Measurements from ENCODE around the gene PACSIN1.

GRCh38 chr6:34539181-34539580 lies 73.3 kb downstream of the PACSIN1 start:
- TF ChIP-seq, protein P1, sequence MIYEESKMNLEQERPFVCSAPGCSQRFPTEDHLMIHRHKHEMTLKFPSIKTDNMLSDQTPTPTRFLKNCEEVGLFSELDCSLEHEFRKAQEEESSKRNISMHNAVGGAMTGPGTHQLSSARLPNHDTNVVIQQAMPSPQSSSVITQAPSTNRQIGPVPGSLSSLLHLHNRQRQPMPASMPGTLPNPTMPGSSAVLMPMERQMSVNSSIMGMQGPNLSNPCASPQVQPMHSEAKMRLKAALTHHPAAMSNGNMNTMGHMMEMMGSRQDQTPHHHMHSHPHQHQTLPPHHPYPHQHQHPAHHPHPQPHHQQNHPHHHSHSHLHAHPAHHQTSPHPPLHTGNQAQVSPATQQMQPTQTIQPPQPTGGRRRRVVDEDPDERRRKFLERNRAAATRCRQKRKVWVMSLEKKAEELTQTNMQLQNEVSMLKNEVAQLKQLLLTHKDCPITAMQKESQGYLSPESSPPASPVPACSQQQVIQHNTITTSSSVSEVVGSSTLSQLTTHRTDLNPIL (CRISPR knock-in tag; IDR thresholded peaks at IDR 0.05; ENCODE audit: low read depth) = no peak
- no peak for TF ChIP-seq CSRNP3 (CRISPR knock-in tag; IDR thresholded peaks at IDR 0.05)
- no peak for TF ChIP-seq PPARA (CRISPR knock-in tag; IDR thresholded peaks at IDR 0.05; ENCODE audit: borderline replicate concordance)
- no peak for TF ChIP-seq PATZ1 (CRISPR knock-in tag; IDR thresholded peaks at IDR 0.05; ENCODE audit: borderline replicate concordance)
- TF ChIP-seq RARB (CRISPR knock-in tag; IDR thresholded peaks at IDR 0.05) = no peak
- no peak for TF ChIP-seq ISL1 (CRISPR knock-in tag; IDR thresholded peaks at IDR 0.05)
- TF ChIP-seq OSR1 (CRISPR knock-in tag; IDR thresholded peaks at IDR 0.05) = no peak
- TF ChIP-seq, protein P2, sequence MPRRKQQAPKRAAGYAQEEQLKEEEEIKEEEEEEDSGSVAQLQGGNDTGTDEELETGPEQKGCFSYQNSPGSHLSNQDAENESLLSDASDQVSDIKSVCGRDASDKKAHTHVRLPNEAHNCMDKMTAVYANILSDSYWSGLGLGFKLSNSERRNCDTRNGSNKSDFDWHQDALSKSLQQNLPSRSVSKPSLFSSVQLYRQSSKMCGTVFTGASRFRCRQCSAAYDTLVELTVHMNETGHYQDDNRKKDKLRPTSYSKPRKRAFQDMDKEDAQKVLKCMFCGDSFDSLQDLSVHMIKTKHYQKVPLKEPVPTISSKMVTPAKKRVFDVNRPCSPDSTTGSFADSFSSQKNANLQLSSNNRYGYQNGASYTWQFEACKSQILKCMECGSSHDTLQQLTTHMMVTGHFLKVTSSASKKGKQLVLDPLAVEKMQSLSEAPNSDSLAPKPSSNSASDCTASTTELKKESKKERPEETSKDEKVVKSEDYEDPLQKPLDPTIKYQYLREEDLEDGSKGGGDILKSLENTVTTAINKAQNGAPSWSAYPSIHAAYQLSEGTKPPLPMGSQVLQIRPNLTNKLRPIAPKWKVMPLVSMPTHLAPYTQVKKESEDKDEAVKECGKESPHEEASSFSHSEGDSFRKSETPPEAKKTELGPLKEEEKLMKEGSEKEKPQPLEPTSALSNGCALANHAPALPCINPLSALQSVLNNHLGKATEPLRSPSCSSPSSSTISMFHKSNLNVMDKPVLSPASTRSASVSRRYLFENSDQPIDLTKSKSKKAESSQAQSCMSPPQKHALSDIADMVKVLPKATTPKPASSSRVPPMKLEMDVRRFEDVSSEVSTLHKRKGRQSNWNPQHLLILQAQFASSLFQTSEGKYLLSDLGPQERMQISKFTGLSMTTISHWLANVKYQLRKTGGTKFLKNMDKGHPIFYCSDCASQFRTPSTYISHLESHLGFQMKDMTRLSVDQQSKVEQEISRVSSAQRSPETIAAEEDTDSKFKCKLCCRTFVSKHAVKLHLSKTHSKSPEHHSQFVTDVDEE (CRISPR knock-in tag; IDR thresholded peaks at IDR 0.05) = no peak

Measured in SK-N-SH treated with all-trans-retinoic acid at 6 μM for 48 hours (cell line).